ENCODE results near the gene CD151. TPM values are rescaled to one million over a fixed set of nuclear protein-coding genes. Genes with fewer than 3 reads are reported as not detected.

Gene CD151
- total RNA-seq (2014; rRNA removed; shearing (Covaris generic)) (109 and 119 TPM in 2 replicates), polyA plus RNA-seq (2016; fragmentation: Nextera tagmentation; extraction: Ambion mirVana) (62.9 and 64.4 TPM in 2 replicates)
- long read RNA-seq, transcript CD151-202 (9 exons, 1,658 nt) = major isoform, 8 of 16 reads
- long read RNA-seq, partial matches to known transcripts = 1 of 16 reads
- long read RNA-seq, other reads (novel, unspliced or antisense) = 3 of 16 reads

- Mint-ChIP-seq H3K36me3 (ENCODE audit: low read depth) (peaks cover 3% of the 10 kb centered on the region; the same call in 2 of the 3 replicates), H3K27ac (no peak within 1 kb of the TSS), H3K4me1 (peaks cover 42% of the 10 kb centered on the region), H3K9me3 (no peaks in the 10 kb centered on the region; the same call in 2 of the 3 replicates), H3K27me3 (ENCODE audit: insufficient read depth, low read depth, poor library complexity) (peaks cover 56% of the 10 kb centered on the region), H3K4me3 (peak within 1 kb of the TSS; percentile 73)
- no peak within 1 kb of the TSS for H2AFZ ChIP-seq
- H3K79me2 ChIP-seq (replicated peaks; ENCODE audit: insufficient read depth) = 0 out of 2 replicates have a peak, but pooled peaks cover 5% of the 10 kb centered on the region
- DNase-seq (ENCODE audit: low spot score) (peak; percentile 82), ATAC-seq (peak; percentile 22)
- H3K27ac ChIP-seq (ENCODE audit: low read depth) = no peak within 1 kb of the TSS
- peaks cover 28% of the 10 kb centered on the region for H3K27me3 ChIP-seq (ENCODE audit: insufficient read depth)
- H3K4me3 ChIP-seq = peak within 1 kb of the TSS; percentile 89
- H3K36me3 ChIP-seq (ENCODE audit: insufficient read depth) = no peaks in the 10 kb centered on the region
- peaks cover 34% of the 10 kb centered on the region for H3K4me1 ChIP-seq (ENCODE audit: insufficient read depth)
- H3K9me2 ChIP-seq (ENCODE audit: insufficient read depth) = no peaks in the 10 kb centered on the region
- H3K4me2 ChIP-seq = peak within 1 kb of the TSS; percentile 98
- H3F3A ChIP-seq (replicated peaks; ENCODE audit: low read depth) = peaks cover 26% of the 10 kb centered on the region
- TF ChIP-seq CREB1 (CRISPR knock-in tag; IDR thresholded peaks at IDR 0.05; ENCODE audit: low read depth) = no peak
- TF ChIP-seq REST (IDR thresholded peaks at IDR 0.05; ENCODE audit: unreplicated experiment) = no peak
- peak; percentile 6; the same call in 1 of the 2 replicates for TF ChIP-seq POLR2AphosphoS5 (IDR thresholded peaks at IDR 0.05; ENCODE audit: low read depth)
- no peak for TF ChIP-seq STAT1 (IDR thresholded peaks at IDR 0.05; ENCODE audit: unreplicated experiment)
- TF ChIP-seq CTCF (conservative IDR thresholded peaks at IDR 0.05; ENCODE audit: low read depth in 2 of 2) = 0 out of 4 replicates have a peak, but pooled peaks of 1 of the 2 experiments have one; percentile 0
- peaks cover 14% of the 10 kb centered on the region; the same call in 1 of the 2 replicates for H4K20me1 ChIP-seq (replicated peaks; ENCODE audit: insufficient read depth)
Observed at GRCh38 chr11:832529-833113, at the start of gene CD151. Gene CD151 (plus strand): TSS chr11:832952. CDS start chr11:836070, 3,118 bp downstream.

- H3K36me3 ChIP-seq (ENCODE audit: insufficient read depth) = no peaks in the 10 kb centered on the region
- DNase-seq (ENCODE audit: low spot score) (peak; percentile 98), ATAC-seq (peak; percentile 95)
- no peak overlapping the region for H3K27ac ChIP-seq (ENCODE audit: low read depth)
- H3K4me3 Mint-ChIP-seq = peak overlapping the region; percentile 59
- H4K20me1 ChIP-seq (replicated peaks; ENCODE audit: insufficient read depth) = peaks cover 11% of the 10 kb centered on the region
- H3K27me3 Mint-ChIP-seq (ENCODE audit: insufficient read depth, low read depth, poor library complexity) = peaks cover 13% of the 10 kb centered on the region
- peak overlapping the region; percentile 7; the same call in 1 of the 2 replicates for H3K4me3 ChIP-seq
- peaks cover 18% of the 10 kb centered on the region for H3K36me3 Mint-ChIP-seq (ENCODE audit: low read depth)
- peaks cover 10% of the 10 kb centered on the region for H3F3A ChIP-seq (replicated peaks; ENCODE audit: low read depth)
- H3K9me2 ChIP-seq (ENCODE audit: insufficient read depth) = no peaks in the 10 kb centered on the region
- H3K4me1 ChIP-seq (ENCODE audit: insufficient read depth) = peaks cover 14% of the 10 kb centered on the region
- peak overlapping the region; percentile 19 for H3K4me2 ChIP-seq
- peaks cover under 1% of the 10 kb centered on the region; the same call in 1 of the 2 replicates for H3K79me2 ChIP-seq (replicated peaks; ENCODE audit: insufficient read depth)
- H2AFZ ChIP-seq = no peak overlapping the region
- no peaks in the 10 kb centered on the region for H3K9me3 Mint-ChIP-seq
- H3K4me1 Mint-ChIP-seq = peaks cover 33% of the 10 kb centered on the region
- H3K27me3 ChIP-seq (ENCODE audit: insufficient read depth) = no peaks in the 10 kb centered on the region
- peak overlapping the region; percentile 63; the same call in 1 of the 2 replicates for H3K27ac Mint-ChIP-seq
- no peak for TF ChIP-seq ZNF114 (CRISPR knock-in tag; IDR thresholded peaks at IDR 0.05)
- no peak for TF ChIP-seq EZH2phosphoT487 (IDR thresholded peaks at IDR 0.05; ENCODE audit: unreplicated experiment)
- TF ChIP-seq REST (IDR thresholded peaks at IDR 0.05; ENCODE audit: unreplicated experiment) = no peak
- TF ChIP-seq POLR2AphosphoS5 (IDR thresholded peaks at IDR 0.05; ENCODE audit: low read depth) = peak; percentile 41; the same call in 1 of the 2 replicates
- no peak for TF ChIP-seq JUNB (IDR thresholded peaks at IDR 0.05; ENCODE audit: unreplicated experiment)
- TF ChIP-seq CTCF (conservative IDR thresholded peaks at IDR 0.05; ENCODE audit: low read depth in 2 of 2) = peak; percentile 79 to 95
- TF ChIP-seq CREB1 (CRISPR knock-in tag; IDR thresholded peaks at IDR 0.05; ENCODE audit: low read depth) = no peak
Observed at GRCh38 chr11:783581-784015, 49.2 kb upstream of the CD151 start.
